ENCODE measurements around the gene DRAP1. TPM values are rescaled to one million over a fixed set of nuclear protein-coding genes. Genes with fewer than 3 reads are reported as not detected.

DRAP1 gene
- total and polyA plus RNA-seq, 4 experiments from 2014 or later: 78.2 to 102 (median 84.6) TPM

- Histone ChIP-seq H3K9me3 (ENCODE audit: control insufficient read depth in 1 of 2, low read length in 2 of 2) (no peaks in the 10 kb centered on the region), H3K4me3 (ENCODE audit: low read length in 2 of 2) (no peak overlapping the region), H3K27ac (ENCODE audit: low read depth, low read length) (no peak overlapping the region), H3K36me3 (ENCODE audit: insufficient read depth, low read length) (no peaks in the 10 kb centered on the region), H3K27me3 (ENCODE audit: insufficient read depth, low read length) (no peaks in the 10 kb centered on the region), H3K4me1 (ENCODE audit: insufficient read depth, low read length) (no peaks in the 10 kb centered on the region)
- no peaks in the 10 kb centered on the region for H3K36me3 Mint-ChIP-seq
- H3K27me3 Mint-ChIP-seq: no peaks in the 10 kb centered on the region
- intact Hi-C loops (cut with micrococcal nuclease): no loop called here
- no peaks in the 10 kb centered on the region for H3K4me1 Mint-ChIP-seq
- ChIA-PET POLR2A (ENCODE audit: partially characterized antibody) (no interaction called here), CTCF (ENCODE audit: partially characterized antibody) (no interaction called here)
- H3K9me3 Mint-ChIP-seq: no peaks in the 10 kb centered on the region
- no peak for DNase-seq
- H3K4me3 Mint-ChIP-seq: no peak overlapping the region
- no peak overlapping the region for H3K27ac Mint-ChIP-seq
These were observed 22.6 kb downstream of the DRAP1 start for GRCh38 chr11:65941720-65942310.

GRCh38 chr11:65942531-65942930 lies 23.3 kb downstream of the DRAP1 start:
- H3K27me3 ChIP-seq (ENCODE audit: insufficient read depth, low read length): no peaks in the 10 kb centered on the region
- no peaks in the 10 kb centered on the region for H3K4me1 Mint-ChIP-seq
- H3K36me3 Mint-ChIP-seq: no peaks in the 10 kb centered on the region
- no peaks in the 10 kb centered on the region for H3K9me3 ChIP-seq (ENCODE audit: control insufficient read depth in 1 of 2, low read length in 2 of 2)
- H3K27ac Mint-ChIP-seq: no peak overlapping the region
- H3K9me3 Mint-ChIP-seq: no peaks in the 10 kb centered on the region
- H3K4me3 ChIP-seq (ENCODE audit: low read length in 2 of 2): no peak overlapping the region
- H3K36me3 ChIP-seq (ENCODE audit: insufficient read depth, low read length): no peaks in the 10 kb centered on the region
- intact Hi-C loops (cut with micrococcal nuclease): no loop called here
- DNase-seq: peak in 1 of 5 donors; percentile 16
- CTCF ChIA-PET (ENCODE audit: partially characterized antibody): no interaction called here
- no peaks in the 10 kb centered on the region for H3K4me1 ChIP-seq (ENCODE audit: insufficient read depth, low read length)
- POLR2A ChIA-PET (ENCODE audit: partially characterized antibody): interaction anchor here (1.2 kb wide), 1 partner anchor 42 kb away, joined by 3 read pairs; the partner anchor contains the start of gene FOSL1
- no peak overlapping the region for H3K27ac ChIP-seq (ENCODE audit: low read depth, low read length)
- H3K27me3 Mint-ChIP-seq: no peaks in the 10 kb centered on the region
- no peak overlapping the region for H3K4me3 Mint-ChIP-seq

GRCh38 chr11:65944191-65944590 lies 25.0 kb downstream of the DRAP1 start:
- Histone ChIP-seq H3K36me3 (ENCODE audit: insufficient read depth, low read length) (no peaks in the 10 kb centered on the region), H3K4me1 (ENCODE audit: insufficient read depth, low read length) (no peaks in the 10 kb centered on the region), H3K4me3 (ENCODE audit: low read length in 2 of 2) (no peak overlapping the region), H3K27me3 (ENCODE audit: insufficient read depth, low read length) (no peaks in the 10 kb centered on the region), H3K27ac (ENCODE audit: low read depth, low read length) (no peak overlapping the region), H3K9me3 (ENCODE audit: control insufficient read depth in 1 of 2, low read length in 2 of 2) (no peaks in the 10 kb centered on the region)
- intact Hi-C loops (cut with micrococcal nuclease): no loop called here
- DNase-seq: no peak
- H3K27me3 Mint-ChIP-seq: no peaks in the 10 kb centered on the region
- H3K4me3 Mint-ChIP-seq: no peak overlapping the region
- no peak overlapping the region for H3K27ac Mint-ChIP-seq
- ChIA-PET CTCF (ENCODE audit: partially characterized antibody) (no interaction called here), POLR2A (ENCODE audit: partially characterized antibody) (no interaction called here)
- no peaks in the 10 kb centered on the region for H3K9me3 Mint-ChIP-seq
- no peaks in the 10 kb centered on the region for H3K36me3 Mint-ChIP-seq
- H3K4me1 Mint-ChIP-seq: no peaks in the 10 kb centered on the region

- Histone ChIP-seq H3K9me3 (ENCODE audit: control insufficient read depth in 1 of 2, low read length in 2 of 2) (no peaks in the 10 kb centered on the region), H3K36me3 (ENCODE audit: insufficient read depth, low read length) (no peaks in the 10 kb centered on the region), H3K4me1 (ENCODE audit: insufficient read depth, low read length) (no peaks in the 10 kb centered on the region), H3K27ac (ENCODE audit: low read depth, low read length) (no peak overlapping the region), H3K27me3 (ENCODE audit: insufficient read depth, low read length) (no peaks in the 10 kb centered on the region), H3K4me3 (ENCODE audit: low read length in 2 of 2) (no peak overlapping the region)
- H3K27me3 Mint-ChIP-seq: no peaks in the 10 kb centered on the region
- H3K27ac Mint-ChIP-seq: no peak overlapping the region
- CTCF ChIA-PET (ENCODE audit: partially characterized antibody): no interaction called here
- no peaks in the 10 kb centered on the region for H3K36me3 Mint-ChIP-seq
- H3K9me3 Mint-ChIP-seq: no peaks in the 10 kb centered on the region
- intact Hi-C loops (cut with micrococcal nuclease): no loop called here
- POLR2A ChIA-PET (ENCODE audit: partially characterized antibody): no interaction called here
- DNase-seq: no peak
- H3K4me1 Mint-ChIP-seq: no peaks in the 10 kb centered on the region
- H3K4me3 Mint-ChIP-seq: no peak overlapping the region
These were observed 25.5 kb downstream of the DRAP1 start for GRCh38 chr11:65944767-65945166.

- Mint-ChIP-seq H3K9me3 (no peaks in the 10 kb centered on the region), H3K4me1 (no peaks in the 10 kb centered on the region), H3K27me3 (no peaks in the 10 kb centered on the region), H3K36me3 (no peaks in the 10 kb centered on the region), H3K27ac (no peak within 1 kb of the TSS), H3K4me3 (peak within 1 kb of the TSS in 1 of 8 donors; percentile 24)
- ChIA-PET CTCF (ENCODE audit: partially characterized antibody) (no interaction called here), POLR2A (ENCODE audit: partially characterized antibody) (no interaction called here)
- H3K27me3 ChIP-seq (ENCODE audit: insufficient read depth, low read length): no peaks in the 10 kb centered on the region
- H3K27ac ChIP-seq (ENCODE audit: low read depth, low read length): no peak within 1 kb of the TSS
- no peaks in the 10 kb centered on the region for H3K9me3 ChIP-seq (ENCODE audit: control insufficient read depth in 1 of 2, low read length in 2 of 2)
- intact Hi-C loops (cut with micrococcal nuclease): no loop called here
- H3K4me1 ChIP-seq (ENCODE audit: insufficient read depth, low read length): no peaks in the 10 kb centered on the region
- H3K36me3 ChIP-seq (ENCODE audit: insufficient read depth, low read length): no peaks in the 10 kb centered on the region
- no peak within 1 kb of the TSS for H3K4me3 ChIP-seq (ENCODE audit: low read length in 2 of 2)
- no peak for DNase-seq
These were observed 26.2 kb downstream of the DRAP1 start, which contains the start of gene TSGA10IP for GRCh38 chr11:65945430-65945911. TSGA10IP (plus strand) TSS chr11:65945480; CDS start chr11:65945676, 196 bp downstream.

GRCh38 chr11:65945941-65946558 lies 26.8 kb downstream of the DRAP1 start:
- H3K27me3 ChIP-seq (ENCODE audit: insufficient read depth, low read length): no peaks in the 10 kb centered on the region
- CTCF ChIA-PET (ENCODE audit: partially characterized antibody): no interaction called here
- no peaks in the 10 kb centered on the region for H3K36me3 Mint-ChIP-seq
- no peak overlapping the region for H3K4me3 ChIP-seq (ENCODE audit: low read length in 2 of 2)
- H3K9me3 ChIP-seq (ENCODE audit: control insufficient read depth in 1 of 2, low read length in 2 of 2): no peaks in the 10 kb centered on the region
- no peak overlapping the region for H3K27ac Mint-ChIP-seq
- no peaks in the 10 kb centered on the region for H3K36me3 ChIP-seq (ENCODE audit: insufficient read depth, low read length)
- H3K9me3 Mint-ChIP-seq: no peaks in the 10 kb centered on the region
- intact Hi-C loops (cut with micrococcal nuclease): no loop called here
- peak overlapping the region in 1 of 8 donors; percentile 24 for H3K4me3 Mint-ChIP-seq
- H3K4me1 ChIP-seq (ENCODE audit: insufficient read depth, low read length): no peaks in the 10 kb centered on the region
- POLR2A ChIA-PET (ENCODE audit: partially characterized antibody): no interaction called here
- H3K4me1 Mint-ChIP-seq: no peaks in the 10 kb centered on the region
- no peaks in the 10 kb centered on the region for H3K27me3 Mint-ChIP-seq
- no peak overlapping the region for H3K27ac ChIP-seq (ENCODE audit: low read depth, low read length)
- no peak for DNase-seq

GRCh38 chr11:65946655-65947054 lies 27.4 kb downstream of the DRAP1 start:
- Histone ChIP-seq H3K36me3 (ENCODE audit: insufficient read depth, low read length) (no peaks in the 10 kb centered on the region), H3K4me1 (ENCODE audit: insufficient read depth, low read length) (no peaks in the 10 kb centered on the region), H3K4me3 (ENCODE audit: low read length in 2 of 2) (no peak overlapping the region), H3K9me3 (ENCODE audit: control insufficient read depth in 1 of 2, low read length in 2 of 2) (no peaks in the 10 kb centered on the region), H3K27ac (ENCODE audit: low read depth, low read length) (no peak overlapping the region), H3K27me3 (ENCODE audit: insufficient read depth, low read length) (no peaks in the 10 kb centered on the region)
- Mint-ChIP-seq H3K9me3 (no peaks in the 10 kb centered on the region), H3K4me3 (no peak overlapping the region), H3K4me1 (no peaks in the 10 kb centered on the region), H3K27me3 (no peaks in the 10 kb centered on the region), H3K27ac (no peak overlapping the region), H3K36me3 (no peaks in the 10 kb centered on the region)
- no peak for DNase-seq
- CTCF ChIA-PET (ENCODE audit: partially characterized antibody): no interaction called here
- intact Hi-C loops (cut with micrococcal nuclease): no loop called here
- POLR2A ChIA-PET (ENCODE audit: partially characterized antibody): no interaction called here
